ENCODE measurements around the gene DCT. TPM values are rescaled to one million over a fixed set of nuclear protein-coding genes. Genes with fewer than 3 reads are reported as not detected.

The DCT gene
- total RNA-seq, 3 donors from 2014 or later (not counting 1 experiment from before 2014, with no cell fraction given), result 0.16 to 0.75 (median 0.28) TPM

- ATAC-seq, result no peak
- Histone ChIP-seq H3K27me3 (ENCODE audit: control insufficient read depth, insufficient read depth, low read length) (peaks cover 5% of the 10 kb centered on the region), H3K9me3 (ENCODE audit: control insufficient read depth, insufficient read depth, low read length) (no peaks in the 10 kb centered on the region), H3K4me1 (ENCODE audit: control insufficient read depth, insufficient read depth, low read length) (no peaks in the 10 kb centered on the region), H3K27ac (ENCODE audit: low read length) (no peak overlapping the region), H3K4me3 (ENCODE audit: low read length) (no peak overlapping the region), H3K36me3 (ENCODE audit: control insufficient read depth, insufficient read depth, low read length) (no peaks in the 10 kb centered on the region)
- Mint-ChIP-seq H3K4me3 (no peak overlapping the region), H3K4me1 (no peaks in the 10 kb centered on the region), H3K36me3 (no peaks in the 10 kb centered on the region), H3K9me3 (peaks cover 0 to 3% of the 10 kb centered on the region in 2 donors), H3K27me3 (ENCODE audit: low read depth in 2 of 2) (peaks cover 4 to 29% of the 10 kb centered on the region in 2 donors), H3K27ac (no peak overlapping the region)
- TF ChIP-seq, protein P1, sequence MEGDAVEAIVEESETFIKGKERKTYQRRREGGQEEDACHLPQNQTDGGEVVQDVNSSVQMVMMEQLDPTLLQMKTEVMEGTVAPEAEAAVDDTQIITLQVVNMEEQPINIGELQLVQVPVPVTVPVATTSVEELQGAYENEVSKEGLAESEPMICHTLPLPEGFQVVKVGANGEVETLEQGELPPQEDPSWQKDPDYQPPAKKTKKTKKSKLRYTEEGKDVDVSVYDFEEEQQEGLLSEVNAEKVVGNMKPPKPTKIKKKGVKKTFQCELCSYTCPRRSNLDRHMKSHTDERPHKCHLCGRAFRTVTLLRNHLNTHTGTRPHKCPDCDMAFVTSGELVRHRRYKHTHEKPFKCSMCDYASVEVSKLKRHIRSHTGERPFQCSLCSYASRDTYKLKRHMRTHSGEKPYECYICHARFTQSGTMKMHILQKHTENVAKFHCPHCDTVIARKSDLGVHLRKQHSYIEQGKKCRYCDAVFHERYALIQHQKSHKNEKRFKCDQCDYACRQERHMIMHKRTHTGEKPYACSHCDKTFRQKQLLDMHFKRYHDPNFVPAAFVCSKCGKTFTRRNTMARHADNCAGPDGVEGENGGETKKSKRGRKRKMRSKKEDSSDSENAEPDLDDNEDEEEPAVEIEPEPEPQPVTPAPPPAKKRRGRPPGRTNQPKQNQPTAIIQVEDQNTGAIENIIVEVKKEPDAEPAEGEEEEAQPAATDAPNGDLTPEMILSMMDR (IDR thresholded peaks at IDR 0.05), result no peak
- DNase-seq, result no peak
- 79% methylated on average over 3 of the region's 3 CpGs for WGBS (ENCODE audit: insufficient coverage)
- intact Hi-C loops (cut with micrococcal nuclease), result no loop called here
These were observed 66.4 kb downstream of the DCT start for GRCh38 chr13:94412870-94413597.

- H3K27ac ChIP-seq (ENCODE audit: low read length), result no peak overlapping the region
- H3K4me3 ChIP-seq (ENCODE audit: low read length), result no peak overlapping the region
- Mint-ChIP-seq H3K36me3 (no peaks in the 10 kb centered on the region), H3K4me1 (no peaks in the 10 kb centered on the region), H3K9me3 (no peaks in the 10 kb centered on the region), H3K27ac (no peak overlapping the region), H3K4me3 (no peak overlapping the region), H3K27me3 (ENCODE audit: low read depth in 2 of 2) (peaks cover 4 to 20% of the 10 kb centered on the region in 2 donors)
- 41% methylated on average over 1 of the region's 3 CpGs for WGBS (ENCODE audit: insufficient coverage)
- intact Hi-C loops (cut with micrococcal nuclease), result no loop called here
- DNase-seq (no peak), ATAC-seq (no peak)
- no peaks in the 10 kb centered on the region for H3K9me3 ChIP-seq (ENCODE audit: control insufficient read depth, insufficient read depth, low read length)
- H3K4me1 ChIP-seq (ENCODE audit: control insufficient read depth, insufficient read depth, low read length), result no peaks in the 10 kb centered on the region
- H3K36me3 ChIP-seq (ENCODE audit: control insufficient read depth, insufficient read depth, low read length), result no peaks in the 10 kb centered on the region
- TF ChIP-seq, protein P1 (IDR thresholded peaks at IDR 0.05), result no peak
- H3K27me3 ChIP-seq (ENCODE audit: control insufficient read depth, insufficient read depth, low read length), result peaks cover 6% of the 10 kb centered on the region
These were observed 67.7 kb downstream of the DCT start for GRCh38 chr13:94411747-94412146.

GRCh38 chr13:94408314-94409036, 71.0 kb downstream of the DCT start:
- Mint-ChIP-seq H3K27me3 (ENCODE audit: low read depth in 2 of 2) (peaks cover 0 to 10% of the 10 kb centered on the region in 2 donors), H3K4me1 (no peaks in the 10 kb centered on the region), H3K27ac (no peak overlapping the region), H3K36me3 (no peaks in the 10 kb centered on the region), H3K9me3 (no peaks in the 10 kb centered on the region), H3K4me3 (no peak overlapping the region)
- H3K36me3 ChIP-seq (ENCODE audit: control insufficient read depth, insufficient read depth, low read length), result no peaks in the 10 kb centered on the region
- H3K4me1 ChIP-seq (ENCODE audit: control insufficient read depth, insufficient read depth, low read length), result no peaks in the 10 kb centered on the region
- TF ChIP-seq, protein P1 (IDR thresholded peaks at IDR 0.05), result no peak
- intact Hi-C loops (cut with micrococcal nuclease), result no loop called here
- H3K9me3 ChIP-seq (ENCODE audit: control insufficient read depth, insufficient read depth, low read length), result no peaks in the 10 kb centered on the region
- DNase-seq (no peak), ATAC-seq (no peak)
- H3K27ac ChIP-seq (ENCODE audit: low read length), result no peak overlapping the region
- H3K27me3 ChIP-seq (ENCODE audit: control insufficient read depth, insufficient read depth, low read length), result peaks cover 2% of the 10 kb centered on the region
- WGBS (ENCODE audit: insufficient coverage), result 87% methylated on average over 7 of the region's 7 CpGs
- H3K4me3 ChIP-seq (ENCODE audit: low read length), result no peak overlapping the region
